ENCODE measurements around the gene GRIN3A.

DNA sequence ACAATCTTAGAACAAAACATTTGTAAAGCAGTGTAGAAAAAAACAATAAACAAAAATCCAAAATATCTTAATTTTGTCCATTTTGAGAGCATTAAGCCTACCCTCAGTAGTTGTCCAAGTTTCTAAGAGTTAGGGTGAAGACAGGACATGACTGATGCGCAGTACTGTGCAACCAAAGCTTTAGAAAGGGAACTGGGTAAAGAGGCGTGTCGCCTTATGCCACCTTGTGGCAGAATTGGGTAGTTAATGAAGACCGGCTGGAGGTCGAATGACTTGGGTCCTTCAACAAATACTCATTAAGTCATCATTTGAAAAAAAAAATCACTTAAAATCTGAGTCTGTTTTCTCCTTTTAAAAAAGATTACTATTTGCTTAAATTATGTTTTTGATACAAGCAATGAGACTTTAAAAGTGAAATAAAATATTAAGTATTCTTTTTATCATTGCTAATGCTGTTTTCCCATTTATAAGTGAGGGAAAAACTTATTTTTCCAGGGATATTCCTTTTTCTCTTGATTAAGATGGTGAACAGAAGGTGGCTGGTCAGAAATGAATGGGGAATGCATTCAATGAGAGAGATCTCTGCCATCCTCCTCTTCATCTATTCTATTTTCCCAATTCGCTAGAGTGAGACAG lies 208.3 kb downstream of the GRIN3A start:
- TF ChIP-seq, protein P1, sequence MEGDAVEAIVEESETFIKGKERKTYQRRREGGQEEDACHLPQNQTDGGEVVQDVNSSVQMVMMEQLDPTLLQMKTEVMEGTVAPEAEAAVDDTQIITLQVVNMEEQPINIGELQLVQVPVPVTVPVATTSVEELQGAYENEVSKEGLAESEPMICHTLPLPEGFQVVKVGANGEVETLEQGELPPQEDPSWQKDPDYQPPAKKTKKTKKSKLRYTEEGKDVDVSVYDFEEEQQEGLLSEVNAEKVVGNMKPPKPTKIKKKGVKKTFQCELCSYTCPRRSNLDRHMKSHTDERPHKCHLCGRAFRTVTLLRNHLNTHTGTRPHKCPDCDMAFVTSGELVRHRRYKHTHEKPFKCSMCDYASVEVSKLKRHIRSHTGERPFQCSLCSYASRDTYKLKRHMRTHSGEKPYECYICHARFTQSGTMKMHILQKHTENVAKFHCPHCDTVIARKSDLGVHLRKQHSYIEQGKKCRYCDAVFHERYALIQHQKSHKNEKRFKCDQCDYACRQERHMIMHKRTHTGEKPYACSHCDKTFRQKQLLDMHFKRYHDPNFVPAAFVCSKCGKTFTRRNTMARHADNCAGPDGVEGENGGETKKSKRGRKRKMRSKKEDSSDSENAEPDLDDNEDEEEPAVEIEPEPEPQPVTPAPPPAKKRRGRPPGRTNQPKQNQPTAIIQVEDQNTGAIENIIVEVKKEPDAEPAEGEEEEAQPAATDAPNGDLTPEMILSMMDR (IDR thresholded peaks at IDR 0.05): peak; percentile 90
- TF ChIP-seq, protein P2, sequence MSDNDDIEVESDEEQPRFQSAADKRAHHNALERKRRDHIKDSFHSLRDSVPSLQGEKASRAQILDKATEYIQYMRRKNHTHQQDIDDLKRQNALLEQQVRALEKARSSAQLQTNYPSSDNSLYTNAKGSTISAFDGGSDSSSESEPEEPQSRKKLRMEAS (IDR thresholded peaks at IDR 0.05; ENCODE audit: low read depth): no peak
- TF ChIP-seq, protein P3, sequence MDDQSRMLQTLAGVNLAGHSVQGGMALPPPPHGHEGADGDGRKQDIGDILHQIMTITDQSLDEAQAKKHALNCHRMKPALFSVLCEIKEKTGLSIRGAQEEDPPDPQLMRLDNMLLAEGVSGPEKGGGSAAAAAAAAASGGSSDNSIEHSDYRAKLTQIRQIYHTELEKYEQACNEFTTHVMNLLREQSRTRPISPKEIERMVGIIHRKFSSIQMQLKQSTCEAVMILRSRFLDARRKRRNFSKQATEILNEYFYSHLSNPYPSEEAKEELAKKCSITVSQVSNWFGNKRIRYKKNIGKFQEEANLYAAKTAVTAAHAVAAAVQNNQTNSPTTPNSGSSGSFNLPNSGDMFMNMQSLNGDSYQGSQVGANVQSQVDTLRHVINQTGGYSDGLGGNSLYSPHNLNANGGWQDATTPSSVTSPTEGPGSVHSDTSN (IDR thresholded peaks at IDR 0.05): no peak; the same call in 1 of the 2 replicates
